DLD1 (cell line): ENCODE measurements around the gene FYB1.

Source experiments
- in situ Hi-C: cut with HindIII; loops from 2 replicates; pipeline ENCODE4 v1.10.0; 2017; ENCODE audit warnings: low sequenced_read_pairs

FYB1 gene

DNA sequence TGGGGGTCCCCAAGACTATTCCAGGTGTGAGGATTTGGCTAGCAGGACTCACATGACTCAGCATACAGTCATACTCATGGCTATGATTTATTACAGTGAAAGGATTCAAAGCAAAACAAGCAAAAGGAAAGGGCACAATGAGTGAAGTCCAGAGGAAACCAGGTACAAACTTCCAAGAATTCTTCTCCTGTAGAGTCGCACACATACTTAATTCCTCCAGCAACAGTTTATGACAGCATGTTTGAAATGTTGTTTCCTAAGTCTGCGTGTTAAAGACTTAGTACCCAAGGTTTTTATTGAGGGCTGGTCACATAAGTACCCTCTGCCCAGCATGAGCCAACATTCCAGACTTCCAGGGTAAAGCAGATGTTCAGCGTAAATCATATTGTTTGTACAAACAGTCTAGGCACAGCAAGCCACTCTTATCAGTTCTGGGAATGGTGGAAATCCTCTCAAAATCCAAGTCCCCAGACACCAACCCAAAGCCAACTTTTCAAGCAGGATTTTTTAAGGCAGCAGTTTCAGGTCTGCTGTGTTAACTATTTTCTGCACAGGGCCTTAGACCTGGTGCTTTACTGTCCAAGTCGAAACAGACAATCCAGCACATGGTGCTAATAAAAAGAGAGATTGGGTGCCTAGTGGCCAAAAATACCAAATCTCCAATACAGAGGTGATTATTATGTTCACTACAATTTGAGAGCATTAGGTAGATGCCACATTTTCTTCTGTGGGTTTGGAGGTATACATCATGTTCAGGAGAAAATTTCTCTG is 126.6 kb downstream of the FYB1 start:
- in situ Hi-C loops: no loop called here

DNA sequence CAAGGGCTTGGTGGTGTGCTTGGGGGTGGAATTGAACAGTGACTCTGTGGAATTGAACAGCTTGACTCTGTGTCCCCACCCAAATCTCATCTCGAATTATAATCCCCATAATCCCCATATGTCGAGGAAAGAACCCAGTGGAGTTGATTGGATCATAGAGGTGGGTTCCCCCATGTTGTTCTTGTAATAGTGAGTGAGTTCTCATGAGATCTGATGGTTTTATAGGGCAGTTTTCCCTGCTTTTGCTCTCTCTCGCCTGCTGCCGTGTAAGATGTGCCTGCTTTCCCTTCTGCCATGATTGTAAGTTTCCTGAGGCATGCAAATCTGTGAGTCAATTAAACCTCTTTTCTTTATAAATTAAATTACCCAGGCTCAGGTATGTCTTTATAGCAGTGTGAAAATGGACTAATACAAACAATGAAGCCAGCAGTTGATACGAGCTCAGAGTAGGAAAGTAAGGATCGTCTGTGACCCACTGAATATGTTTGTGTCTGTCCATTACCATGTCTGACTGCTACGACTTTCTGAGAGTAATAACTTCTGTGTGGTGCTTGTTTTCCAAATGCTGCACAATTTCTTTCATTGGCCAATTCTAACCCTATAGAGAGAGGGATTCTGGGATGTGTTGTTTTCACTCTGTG is 127.3 kb downstream of the FYB1 start:
- in situ Hi-C loops: no loop called here

DNA sequence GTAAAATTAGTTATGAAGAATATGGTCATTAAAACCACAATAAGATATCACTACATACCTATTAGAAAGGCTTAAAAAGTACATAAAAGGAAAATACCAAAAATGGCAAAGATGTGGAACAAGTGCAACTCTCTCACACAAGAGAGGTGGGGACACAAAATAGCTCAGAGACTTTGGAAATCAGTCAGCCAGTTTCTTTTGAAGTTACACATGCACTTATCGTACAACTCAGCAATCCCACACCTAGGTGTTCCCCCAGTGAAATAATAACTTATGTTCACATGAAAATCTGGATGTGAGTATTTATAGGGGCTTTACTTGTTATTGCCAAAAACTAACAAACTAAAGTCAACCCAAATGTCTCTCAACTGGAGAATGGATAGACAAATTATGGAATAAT is 135.4 kb downstream of the FYB1 start:
- in situ Hi-C loops: no loop called here

DNA sequence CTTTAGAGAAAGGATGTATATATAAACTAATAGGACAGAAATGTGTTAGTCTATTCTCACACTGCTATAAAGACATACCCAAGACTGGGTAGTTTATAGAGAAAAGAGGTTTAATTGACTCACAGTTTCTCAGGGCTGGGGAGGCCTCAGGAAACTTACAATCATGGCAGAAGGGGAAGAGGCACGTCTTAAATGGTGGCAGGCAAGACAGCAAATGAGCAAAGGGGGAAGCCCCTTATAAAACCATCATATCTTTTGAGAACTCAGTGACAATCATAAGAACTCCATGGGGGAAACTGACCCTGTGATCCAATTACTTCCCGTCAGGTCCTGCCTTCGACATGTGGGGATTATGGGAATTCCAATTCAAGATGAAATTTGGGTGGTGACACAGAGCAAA is 136.4 kb downstream of the FYB1 start:
- in situ Hi-C loops: no loop called here

DNA sequence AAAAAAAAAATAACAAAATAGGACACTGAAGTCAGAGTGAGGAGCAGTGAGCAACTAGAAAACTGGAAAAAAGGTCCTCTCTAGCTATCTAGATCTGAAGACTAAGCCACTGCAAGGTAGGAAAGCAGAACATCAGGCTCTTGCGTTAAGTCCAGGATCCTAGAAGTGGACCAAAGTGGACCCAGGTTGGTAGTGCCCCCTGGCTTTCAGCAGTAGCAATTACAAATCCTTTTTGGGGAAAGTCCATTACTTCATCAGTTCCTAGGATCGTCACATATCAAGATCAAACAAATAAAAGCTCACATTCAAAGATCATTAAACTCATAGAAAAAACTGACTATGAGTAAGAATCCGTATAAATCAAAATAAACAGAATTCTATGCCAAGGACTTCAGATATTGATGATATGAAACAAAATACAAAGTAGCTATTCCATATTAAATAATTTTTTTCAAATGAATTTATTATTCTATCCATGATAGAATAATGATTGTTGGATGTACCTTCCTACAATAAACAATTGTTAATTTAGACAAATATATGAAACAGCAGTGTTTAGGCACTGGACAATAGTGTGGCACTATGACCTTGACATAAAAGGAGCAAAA is 138.7 kb downstream of the FYB1 start:
- in situ Hi-C loops: no loop called here

DNA sequence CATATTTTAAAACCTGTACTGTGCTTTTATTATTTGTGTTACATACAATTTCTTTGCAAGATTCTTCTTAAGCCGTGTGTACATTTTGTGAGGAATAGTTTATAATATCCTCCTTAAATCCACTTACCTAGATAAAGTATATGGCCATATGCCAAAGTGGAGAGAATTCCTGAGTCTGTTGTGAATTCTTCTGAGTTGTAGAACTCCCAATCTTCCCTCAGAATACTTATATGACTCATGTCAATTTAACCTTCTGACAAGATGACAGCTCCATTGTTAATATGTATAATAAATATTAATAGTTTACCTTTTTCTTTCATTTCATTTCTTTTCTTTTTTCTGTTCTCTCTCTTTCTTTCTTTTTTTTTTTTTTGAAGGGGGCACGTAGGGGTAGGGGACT is 139.2 kb downstream of the FYB1 start:
- in situ Hi-C loops: no loop called here

DNA sequence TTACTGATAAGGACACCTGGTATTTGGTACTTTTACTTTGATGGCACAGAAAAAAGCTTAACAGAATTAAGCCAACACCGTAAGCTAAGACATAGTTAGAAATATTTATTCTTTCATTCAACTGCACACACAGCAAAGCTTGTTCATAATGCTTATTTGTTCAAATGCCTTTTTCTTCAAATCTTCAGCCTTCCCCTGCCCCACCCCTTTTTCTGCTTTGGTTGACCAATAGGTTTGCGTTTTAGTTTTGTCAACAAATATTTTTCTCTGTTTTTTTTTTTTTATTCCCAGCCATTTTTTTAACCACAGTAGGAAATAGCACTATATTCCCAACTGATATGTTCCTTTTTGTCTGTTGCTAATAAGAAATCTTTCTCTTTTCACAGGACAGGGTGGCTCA is 140.2 kb downstream of the FYB1 start:
- in situ Hi-C loops: no loop called here

DNA sequence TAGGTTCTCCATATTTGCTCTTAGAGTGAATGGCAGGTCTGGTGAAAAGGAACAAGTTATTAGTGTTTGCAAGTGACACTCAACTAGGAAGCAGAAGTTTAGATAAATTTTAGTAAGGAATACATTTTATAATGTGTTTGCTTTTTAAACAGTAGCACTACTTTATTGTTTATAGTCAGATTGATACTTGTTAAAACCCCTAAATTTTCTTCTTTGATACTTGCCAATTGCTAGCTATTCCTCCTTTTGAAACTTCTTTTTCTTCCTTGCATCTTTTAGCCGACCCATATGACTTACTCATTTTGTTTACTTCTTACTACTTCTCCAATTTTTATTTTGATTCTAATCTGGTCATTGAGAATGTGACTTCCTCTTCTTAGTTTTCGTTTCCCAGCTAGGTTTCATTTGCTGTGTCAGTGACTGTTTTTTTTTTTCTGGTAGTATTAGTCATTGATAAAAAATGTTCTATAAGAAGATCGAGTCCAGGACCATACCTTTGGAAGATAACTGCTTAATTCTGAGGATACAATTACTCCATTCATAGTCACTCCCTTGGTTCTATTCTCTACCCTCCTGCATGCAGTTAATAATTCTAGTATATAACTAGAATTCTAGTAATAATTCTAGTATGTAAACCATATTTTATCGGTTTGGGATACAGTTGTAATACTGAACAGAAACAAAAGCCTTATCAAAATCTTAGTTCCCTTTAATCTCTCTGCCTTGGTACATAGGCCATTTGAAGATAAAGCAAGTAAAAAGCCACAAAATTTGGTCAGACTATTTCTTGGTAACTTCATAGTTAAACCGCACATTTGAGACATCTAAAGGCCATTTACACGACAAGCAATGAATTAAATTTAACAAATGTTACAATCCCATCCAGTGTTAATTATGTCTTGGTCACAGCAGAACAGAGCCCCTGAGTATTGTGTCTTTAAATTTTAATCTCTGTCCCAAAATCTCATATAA is 142.3 kb downstream of the FYB1 start:
- in situ Hi-C loops: no loop called here

DNA sequence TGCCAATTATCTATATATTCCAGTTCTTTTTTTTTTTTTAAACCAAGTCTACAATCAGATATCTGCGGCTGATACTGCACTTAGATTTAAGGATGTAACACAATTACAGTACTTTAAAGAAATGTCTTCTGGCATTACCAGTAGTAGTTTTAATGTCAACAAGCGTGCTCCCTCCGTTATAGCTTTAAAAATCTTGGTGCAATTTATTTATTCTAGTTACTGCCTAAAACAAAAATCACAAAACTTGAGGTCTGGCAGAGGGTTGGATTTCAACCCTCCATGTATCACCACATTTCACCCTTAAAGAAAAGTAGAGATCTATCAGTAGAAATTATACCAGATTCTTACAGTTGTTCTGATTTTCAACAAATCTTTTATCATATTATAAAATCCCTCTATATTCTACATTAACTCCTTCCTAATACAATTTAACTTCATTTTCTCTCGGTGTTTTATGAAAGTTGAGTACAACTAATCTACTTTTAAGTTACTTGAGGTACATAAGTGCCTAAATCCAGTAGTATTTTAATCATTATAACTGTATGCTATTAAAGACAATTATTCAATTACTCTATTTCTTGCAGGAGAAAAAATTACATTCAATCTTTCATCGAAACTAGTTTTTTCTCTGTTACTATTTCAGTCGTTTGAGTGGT is 143.1 kb downstream of the FYB1 start:
- in situ Hi-C loops: no loop called here

DNA sequence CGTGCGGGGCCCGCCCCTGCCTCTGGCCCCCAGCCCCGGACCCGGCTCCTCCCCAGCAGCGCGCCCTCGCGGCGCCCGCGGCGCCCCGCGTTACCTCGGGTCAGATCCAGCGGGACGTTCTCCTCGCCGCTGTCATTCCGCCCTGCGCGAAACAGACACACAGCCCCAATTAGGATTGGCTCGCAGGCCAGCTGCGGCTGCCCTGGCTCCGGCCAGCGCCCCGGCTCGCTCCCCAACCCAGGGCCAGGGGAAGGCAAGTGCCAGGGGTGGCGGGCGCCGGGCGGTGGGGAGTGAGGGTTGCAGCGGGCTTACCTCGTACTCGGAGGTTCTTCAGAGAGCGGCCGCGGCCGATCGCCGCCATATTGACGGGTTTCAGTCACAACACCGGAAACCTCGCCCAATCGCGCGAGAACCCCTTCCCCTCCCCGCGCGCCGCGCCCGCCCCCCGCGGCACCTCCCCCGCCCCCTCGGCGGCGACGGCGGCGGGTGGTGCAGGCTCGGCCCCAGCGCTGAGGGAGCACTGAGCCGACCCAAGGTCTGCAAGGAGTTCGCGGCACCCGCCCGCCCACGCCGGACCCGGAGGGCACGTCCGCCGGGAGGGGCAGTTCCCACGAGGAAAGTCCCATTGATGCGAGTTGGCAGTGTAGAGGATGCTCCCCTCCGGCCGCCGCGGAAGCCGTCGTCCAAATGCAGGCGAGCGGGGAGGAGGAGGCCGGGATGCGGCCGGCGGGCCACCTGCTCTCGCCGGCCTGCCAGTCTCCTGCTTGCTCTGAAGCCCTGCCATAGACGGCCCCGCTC is 145.1 kb downstream of the FYB1 start, which contains the start of gene RICTOR:
RICTOR (minus strand) TSS at position 383 of the 798 bp plus-strand sequence; CDS start at position 361, 22 bp downstream.
- in situ Hi-C loops: no loop called here

DNA sequence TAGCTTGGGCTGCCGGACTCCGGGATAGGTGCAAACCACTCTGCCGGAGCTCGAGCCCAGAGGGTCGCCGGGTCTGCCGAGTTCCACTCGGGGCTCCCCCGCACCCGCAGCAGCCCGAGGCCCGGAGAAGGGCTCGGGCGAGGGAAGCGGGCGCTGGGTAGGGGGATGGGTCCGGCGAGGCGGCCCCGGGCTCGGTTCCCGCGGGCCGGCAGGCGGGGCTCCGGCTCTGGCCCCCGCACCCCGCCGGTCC is 145.7 kb downstream of the FYB1 start:
- in situ Hi-C loops: no loop called here

DNA sequence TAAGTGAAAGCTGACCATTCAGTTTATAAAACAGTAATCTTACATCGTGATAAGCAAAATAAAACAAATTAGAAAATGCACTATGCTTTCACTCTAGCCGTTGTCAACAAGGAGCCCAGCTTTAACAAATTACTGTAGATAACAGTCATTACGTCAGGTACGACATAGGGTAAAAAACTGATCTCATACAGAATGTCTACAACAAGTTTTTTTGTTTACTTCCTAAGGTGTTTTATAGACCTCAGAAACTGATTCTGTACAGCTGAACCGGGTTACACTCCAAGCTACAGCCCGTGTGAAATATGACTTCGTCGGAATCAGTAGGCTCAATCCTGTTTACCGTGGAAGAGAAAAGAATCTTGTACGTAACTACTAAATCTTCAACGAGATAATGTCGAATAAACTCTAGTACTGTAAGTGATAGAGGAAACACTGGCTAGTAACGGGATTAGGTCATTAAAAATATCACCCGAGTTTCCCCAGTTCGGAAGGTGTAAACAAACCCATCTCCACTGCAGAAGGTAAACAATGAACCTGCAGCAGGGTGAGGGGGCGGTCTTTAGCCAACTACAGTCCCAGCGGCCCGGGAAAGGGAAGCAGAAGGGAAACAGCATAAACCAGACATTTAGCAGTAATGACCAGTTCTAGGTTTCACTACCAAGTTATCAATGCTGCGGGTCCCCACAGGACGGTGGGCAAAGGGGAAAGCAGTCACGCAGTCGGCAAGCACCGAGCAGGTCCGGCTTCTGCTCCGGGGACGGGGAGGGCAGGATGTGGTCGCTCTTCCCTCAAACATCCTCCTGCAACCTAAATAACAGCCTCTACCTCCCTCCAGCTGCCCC is 146.2 kb downstream of the FYB1 start:
- in situ Hi-C loops: no loop called here

DNA sequence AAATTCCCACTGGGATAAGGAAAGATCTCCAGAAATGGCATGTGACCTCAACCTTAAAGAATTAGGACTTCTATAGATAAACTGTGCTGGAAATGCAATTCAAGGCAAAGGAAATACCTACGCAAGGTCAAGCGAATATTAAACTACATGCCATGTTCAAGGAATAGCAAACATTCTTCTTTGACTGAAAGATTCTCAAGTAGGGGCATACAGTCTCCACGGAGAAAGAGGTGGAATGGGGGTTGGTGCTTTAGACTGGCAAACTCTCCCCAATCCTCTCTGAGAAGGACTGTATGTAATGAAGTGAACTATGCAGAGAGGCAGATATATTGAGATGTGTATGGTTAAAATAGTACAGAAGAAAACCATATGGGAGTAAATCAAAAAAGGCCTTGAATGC is 151.3 kb downstream of the FYB1 start:
- in situ Hi-C loops: no loop called here

DNA sequence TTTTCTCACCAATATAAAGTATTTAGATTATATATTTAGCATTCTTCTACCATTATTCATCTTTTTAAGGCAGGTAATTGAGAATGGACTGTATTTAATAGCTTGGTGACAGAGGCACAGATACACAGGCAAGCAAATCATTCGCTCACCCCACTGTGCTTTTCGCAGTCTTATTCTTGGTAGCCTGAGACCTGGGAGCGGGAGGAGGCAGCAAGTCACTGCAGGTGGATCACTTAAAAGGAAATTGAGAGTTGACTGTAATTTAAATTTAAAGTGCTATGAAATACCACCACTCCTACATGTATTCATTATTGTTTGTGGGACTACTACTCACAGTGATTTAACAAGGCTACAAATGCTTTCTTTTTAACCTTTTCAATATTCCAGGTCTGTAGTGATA is 154.9 kb downstream of the FYB1 start:
- in situ Hi-C loops: no loop called here

DNA sequence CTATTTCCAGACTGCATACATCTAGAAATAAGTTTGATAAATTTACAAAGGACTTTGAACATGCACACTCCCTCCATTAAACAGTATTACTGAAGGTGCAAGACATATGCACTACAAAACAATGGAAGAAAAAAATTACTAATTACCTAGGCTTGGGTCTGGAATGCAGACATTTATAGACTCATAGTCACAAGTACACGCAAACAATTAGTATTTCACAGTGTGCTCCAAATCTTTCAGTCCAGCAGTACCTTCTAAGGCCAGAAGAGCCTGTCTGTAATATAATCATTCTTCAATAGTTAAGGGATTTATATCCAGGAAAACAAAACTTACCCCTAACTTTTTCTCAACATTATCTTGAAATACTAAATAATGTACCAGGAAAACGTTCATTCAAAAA is 156.3 kb downstream of the FYB1 start:
- in situ Hi-C loops: no loop called here

DNA sequence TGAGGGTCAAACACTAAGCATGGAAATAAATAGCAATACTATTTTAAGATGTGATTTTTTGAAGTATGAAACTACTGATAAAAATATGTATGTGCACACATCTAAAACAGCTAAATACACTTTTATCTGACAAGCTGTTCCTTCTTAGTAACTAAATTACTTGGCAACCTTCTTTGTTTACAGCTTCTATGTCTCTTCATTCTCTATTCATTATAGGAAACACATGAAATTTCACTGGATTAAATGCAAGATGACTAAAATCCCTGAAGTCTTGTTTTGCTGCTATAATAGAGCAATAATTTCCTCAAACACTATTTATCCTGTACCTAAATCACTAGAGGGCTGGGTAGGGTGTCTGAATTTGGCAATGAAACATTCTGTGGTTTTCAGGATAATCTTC is 156.8 kb downstream of the FYB1 start:
- in situ Hi-C loops: no loop called here

DNA sequence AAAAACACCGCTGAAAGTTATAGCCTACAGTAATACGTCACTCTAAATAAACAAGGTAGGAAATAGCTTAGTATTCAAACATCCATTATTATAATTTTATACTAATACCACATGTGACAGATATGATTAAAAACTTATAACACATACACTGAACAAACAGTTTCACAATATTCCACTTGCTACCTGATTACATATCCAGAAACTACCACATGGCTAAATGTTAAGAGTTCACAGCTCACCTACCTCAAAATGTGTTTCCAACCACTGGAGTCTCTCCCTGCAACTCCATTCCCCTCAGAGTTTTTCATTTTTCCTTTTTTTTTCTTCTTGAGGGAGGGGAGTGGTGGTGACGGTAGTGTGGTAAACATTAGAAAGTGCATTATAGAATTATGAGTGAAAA is 157.3 kb downstream of the FYB1 start:
- in situ Hi-C loops: no loop called here

DNA sequence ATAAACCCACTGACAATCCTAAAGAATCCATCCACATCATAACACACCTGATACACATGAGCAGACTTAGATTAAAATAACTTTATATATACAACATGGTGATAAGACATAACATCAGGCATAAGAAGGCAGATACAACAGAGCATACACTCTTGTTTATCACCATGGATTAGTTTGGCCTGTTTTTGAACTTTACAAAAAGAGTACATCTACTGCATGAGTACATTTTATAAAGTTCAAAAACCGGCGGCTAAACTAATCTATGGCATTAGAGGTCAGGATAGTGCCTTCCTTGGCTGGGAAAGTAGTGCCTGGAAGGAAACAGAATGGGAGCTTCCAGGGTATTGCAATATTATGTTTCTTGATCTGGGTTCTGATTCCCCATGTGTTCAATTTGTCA is 160.3 kb downstream of the FYB1 start:
- in situ Hi-C loops: no loop called here
